Activated T-helper 9 cell treated with anti-CD3 and anti-CD28 coated beads, Interleukin-2, amount 50 U/mL, for 16 hours (primary cell): ENCODE measurements around the gene STEAP1.
"Not testable (repeated sequence)": the region's sequence is repeated elsewhere in the genome, so short reads cannot be mapped to it uniquely, and the experiment has no call there.

Experiments
- DNase-seq: peaks from one replicate; pipeline ENCODE4 v3.0.0-alpha.2; 2020; ENCODE audit warnings: low read depth

The STEAP1 gene

GRCh38 chr7:90173127-90173844 lies 19.0 kb downstream of the STEAP1 start:
- DNase-seq = no peak

GRCh38 chr7:90175667-90176066 lies 21.4 kb downstream of the STEAP1 start:
- no peak for DNase-seq

- DNase-seq = no peak
Measured at GRCh38 chr7:90176195-90176594, 21.9 kb downstream of the STEAP1 start.

GRCh38 chr7:90178166-90178565 lies 23.9 kb downstream of the STEAP1 start:
- no peak for DNase-seq

- no peak for DNase-seq
Measured at GRCh38 chr7:90178679-90179278, 24.5 kb downstream of the STEAP1 start.

- no peak for DNase-seq
Measured at GRCh38 chr7:90180011-90180585, 25.8 kb downstream of the STEAP1 start.

- DNase-seq = no peak
Measured at GRCh38 chr7:90180649-90181048, 26.4 kb downstream of the STEAP1 start.

GRCh38 chr7:90181485-90181884 lies 27.2 kb downstream of the STEAP1 start:
- DNase-seq = no peak

- not testable (repeated sequence) for DNase-seq
Measured at GRCh38 chr7:90186290-90186689, 32.0 kb downstream of the STEAP1 start.

- DNase-seq = no peak
Measured at GRCh38 chr7:90187507-90188050, 33.3 kb downstream of the STEAP1 start.

GRCh38 chr7:90188281-90188680 lies 34.0 kb downstream of the STEAP1 start:
- DNase-seq = no peak

GRCh38 chr7:90190995-90191394 lies 36.7 kb downstream of the STEAP1 start:
- DNase-seq = no peak

- no peak for DNase-seq
Measured at GRCh38 chr7:90191648-90192047, 37.4 kb downstream of the STEAP1 start.

GRCh38 chr7:90192876-90193750 lies 38.8 kb downstream of the STEAP1 start:
- DNase-seq = no peak

GRCh38 chr7:90194911-90195809 lies 40.9 kb downstream of the STEAP1 start:
- no peak for DNase-seq

GRCh38 chr7:90201500-90202195 lies 47.4 kb downstream of the STEAP1 start:
- DNase-seq = no peak

- no peak for DNase-seq
Measured at GRCh38 chr7:90207956-90208355, 53.7 kb downstream of the STEAP1 start.

- no peak for DNase-seq
Measured at GRCh38 chr7:90209776-90210175, 55.5 kb downstream of the STEAP1 start.

- no peak for DNase-seq
Measured at GRCh38 chr7:90210475-90210874, 56.2 kb downstream of the STEAP1 start.

- no peak for DNase-seq
Measured at GRCh38 chr7:90210981-90211380, 56.7 kb downstream of the STEAP1 start.
